NCI-H446 treated with DMSO at 0.1 percent for 48 hours (cell line): ENCODE results near the gene SMYD3.
"Not testable (repeated sequence)": the region's sequence is repeated elsewhere in the genome, so short reads cannot be mapped to it uniquely, and the experiment has no call there.

Source experiments
- DNase-seq: peaks from one replicate; lab custom pipeline; 2025; lab: John Stamatoyannopoulos, UW

Gene SMYD3

GRCh38 chr1:245716561-245716960, 790.5 kb downstream of the SMYD3 start:
- no peak for DNase-seq

GRCh38 chr1:245715970-245716369, 791.1 kb downstream of the SMYD3 start:
- no peak for DNase-seq

DNA sequence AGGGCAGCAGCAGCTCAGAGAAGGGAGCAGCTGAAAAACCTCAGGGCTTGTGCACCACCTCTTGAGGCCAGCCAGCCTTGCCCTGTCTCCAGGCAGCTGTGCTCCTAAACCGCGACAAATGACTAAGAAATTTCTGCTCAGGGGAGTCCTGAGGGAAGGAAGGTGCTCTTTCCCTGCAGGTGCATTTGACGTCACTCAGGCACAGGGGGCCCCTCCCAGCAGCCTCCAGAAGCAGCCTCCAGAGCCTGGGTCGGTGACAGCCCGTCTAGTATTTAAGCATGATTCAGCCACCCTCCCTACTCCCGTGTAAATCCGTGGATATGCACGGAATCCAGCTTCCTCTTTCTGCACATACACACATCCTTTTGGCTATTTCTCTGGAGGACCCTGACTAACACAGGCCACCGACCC, 791.8 kb downstream of the SMYD3 start:
- no peak for DNase-seq

- DNase-seq = not testable (repeated sequence)
Observed at GRCh38 chr1:245714027-245714426, 793.1 kb downstream of the SMYD3 start.

- DNase-seq = no peak
Observed at GRCh38 chr1:245710961-245711903, 795.8 kb downstream of the SMYD3 start.

DNA sequence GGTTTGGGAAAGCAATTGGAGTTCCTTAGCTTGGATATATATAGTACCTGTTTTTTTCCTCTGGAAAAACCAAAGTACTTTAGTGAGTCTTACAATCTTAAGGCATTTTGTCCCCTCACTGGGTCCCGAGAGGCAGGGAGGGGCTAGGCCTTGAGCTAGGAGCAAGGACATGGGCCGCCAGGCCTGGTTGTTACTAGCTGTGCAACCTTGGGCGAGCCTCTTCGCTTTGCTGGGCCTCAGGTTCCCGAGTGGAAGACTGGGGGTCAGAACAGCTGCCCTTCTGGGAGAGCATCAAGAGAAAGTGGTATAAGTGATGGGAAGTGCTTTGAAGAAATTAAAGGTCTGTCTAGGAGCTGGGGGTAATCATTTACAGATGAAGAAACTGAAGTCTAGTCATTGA, 799.1 kb downstream of the SMYD3 start:
- DNase-seq = no peak

DNA sequence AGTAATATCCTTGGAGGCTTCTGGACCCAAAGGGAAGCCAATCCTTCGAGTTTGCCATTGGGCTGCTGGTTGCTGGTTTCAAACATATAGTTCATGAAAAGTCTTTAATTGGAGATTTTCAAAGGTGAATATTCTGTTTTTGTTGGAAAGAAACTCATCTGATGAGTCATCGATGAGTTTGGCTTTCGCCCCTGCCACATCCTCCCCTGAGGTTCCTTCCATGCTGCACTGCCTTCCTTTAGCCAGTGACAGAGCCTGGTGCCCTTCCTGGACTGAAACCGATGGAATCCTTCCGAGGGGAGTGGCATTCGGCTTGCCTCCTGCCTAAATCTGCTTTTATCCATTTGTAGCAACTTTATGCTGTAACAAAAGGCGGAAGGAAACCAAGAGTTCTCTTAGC, 802.3 kb downstream of the SMYD3 start:
- DNase-seq = no peak

DNA sequence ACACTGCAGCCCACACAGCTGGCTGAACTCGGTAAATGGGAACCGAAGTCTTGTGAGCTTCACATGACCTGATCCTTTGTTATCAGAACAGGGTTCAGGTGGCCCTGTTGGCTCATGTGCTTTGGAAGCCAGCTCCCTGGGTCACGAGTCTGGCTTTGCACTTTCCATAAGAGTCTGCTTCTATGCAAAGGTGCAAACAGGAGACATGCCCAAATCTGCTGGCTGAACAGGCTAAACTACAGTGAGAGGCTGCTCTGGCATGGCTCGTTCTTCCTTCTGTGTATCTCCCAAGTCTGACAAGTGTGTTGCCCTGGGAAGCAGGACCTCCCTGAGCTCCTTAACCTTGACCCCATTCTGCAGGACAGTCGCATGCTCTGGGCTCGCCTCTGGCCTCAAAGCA, 802.7 kb downstream of the SMYD3 start:
- no peak for DNase-seq

GRCh38 chr1:245702346-245702745, 804.7 kb downstream of the SMYD3 start:
- DNase-seq = no peak

DNA sequence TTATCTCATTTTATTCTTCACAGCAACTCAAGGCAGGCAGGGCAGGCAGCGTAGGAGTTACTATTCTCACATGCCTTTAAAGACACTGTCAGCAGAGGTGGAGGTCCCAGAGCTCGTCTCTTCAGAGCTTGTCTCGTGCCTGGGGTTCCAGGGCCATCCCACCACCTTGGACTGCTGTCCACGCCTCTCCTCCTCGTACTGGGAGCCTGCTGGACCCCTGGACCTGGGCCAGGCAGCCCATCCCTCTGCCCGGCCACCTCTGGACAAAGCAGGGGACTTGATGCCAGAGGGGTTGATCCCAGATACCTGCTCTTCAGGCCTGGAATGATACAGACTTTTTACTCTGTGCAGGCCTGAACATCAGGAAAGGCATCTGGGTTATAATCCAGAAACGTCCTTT, 805.4 kb downstream of the SMYD3 start:
- DNase-seq = no peak

- no peak for DNase-seq
Observed at GRCh38 chr1:245700631-245701030, 806.4 kb downstream of the SMYD3 start.
